K562 (cell line): Measurements from ENCODE around the gene SFR1. TPM values are rescaled to one million over a fixed set of nuclear protein-coding genes. Genes with fewer than 3 reads are reported as not detected.

Source experiments
- polyA plus RNA-seq, 8 experiments: library from polyadenylated mRNA; depleted of rRNA in 4 of 8; stranded (reverse) in 5 of 8; unstranded in 3 of 8; fragments of >200 nt; fragmentation: Nextera tagmentation in 2 of 8; fragmentation: Illumina TruSeq in 1 of 8; extraction: Ambion mirVana in 2 of 8; extraction: Trizol in 1 of 8; gene quantifications; 2 replicates each; pipeline versions ENCODE4 v1.2.1 to v1.2.3, GENCODE V29; 2011 to 2014; ENCODE audit warnings: inconsistent platforms in 1 of 8, missing spikeins in 1 of 8
- total RNA-seq, 7 experiments: library from RNA; depleted of rRNA in 6 of 7; stranded (reverse); fragments of >200 nt in 6 of 7; fragmentation: Illumina TruSeq in 2 of 7; extraction: Trizol in 2 of 7; gene quantifications; 2 replicates each; pipeline versions ENCODE4 v1.2.1 to v1.2.3, GENCODE V29; 2011 to 2021; ENCODE audit warnings: low replicate concordance in 1 of 7

The SFR1 gene
- total and polyA plus RNA-seq, 9 of the 15 experiments (the other 6 are each of a cell fraction or from before 2014, with no cell fraction given) = 4.3 to 18.7 (median 9.1) TPM

Other genes starting within 250 kb of the SFR1 start
Only the 7 nearest of the 8 such genes appear.
- gene STN1, start 204.0 kb upstream of the SFR1 start, total RNA-seq (2014; rRNA removed) = 9.2 and 10.2 TPM in 2 replicates
- gene STN1, start 204.0 kb upstream of the SFR1 start, total RNA-seq (2014; rRNA removed; fragmentation: Illumina TruSeq; extraction: Trizol) = 13.6 and 13.8 TPM in 2 replicates
- 13.8 and 15.3 TPM in 2 replicates for gene STN1, start 204.0 kb upstream of the SFR1 start, total RNA-seq (2015; rRNA removed; fragmentation: Illumina TruSeq; extraction: Trizol)
- 9.0 and 9.1 TPM in 2 replicates for gene STN1, start 204.0 kb upstream of the SFR1 start, total RNA-seq (2021)
- gene STN1, start 204.0 kb upstream of the SFR1 start, polyA plus RNA-seq (2011; rRNA removed) = 19.2 and 19.6 TPM in 2 replicates
- 12.4 and 14.6 TPM in 2 replicates for gene STN1, start 204.0 kb upstream of the SFR1 start, polyA plus RNA-seq (2014; fragmentation: Illumina TruSeq; extraction: Trizol)
- gene STN1, start 204.0 kb upstream of the SFR1 start, polyA plus RNA-seq (2014; fragmentation: Nextera tagmentation; extraction: Ambion mirVana) = 10 to 100 TPM; 12.0 to 16.0 TPM
- gene STN1, start 204.0 kb upstream of the SFR1 start, polyA plus RNA-seq (2014; rRNA removed) = 11.2 and 11.6 TPM in 2 replicates
- 24.0 and 39.9 TPM in 2 replicates for gene SLK, start 155.0 kb upstream of the SFR1 start, total RNA-seq (2014; rRNA removed)
- 40.0 and 43.5 TPM in 2 replicates for gene SLK, start 155.0 kb upstream of the SFR1 start, total RNA-seq (2014; rRNA removed; fragmentation: Illumina TruSeq; extraction: Trizol)
- gene SLK, start 155.0 kb upstream of the SFR1 start, total RNA-seq (2015; rRNA removed; fragmentation: Illumina TruSeq; extraction: Trizol) = 37.4 and 39.0 TPM in 2 replicates
- gene SLK, start 155.0 kb upstream of the SFR1 start, total RNA-seq (2021) = 21.6 and 23.4 TPM in 2 replicates
- 10.6 and 14.9 TPM in 2 replicates for gene SLK, start 155.0 kb upstream of the SFR1 start, polyA plus RNA-seq (2011; rRNA removed)
- gene SLK, start 155.0 kb upstream of the SFR1 start, polyA plus RNA-seq (2014; fragmentation: Illumina TruSeq; extraction: Trizol) = 21.3 and 26.4 TPM in 2 replicates
- gene SLK, start 155.0 kb upstream of the SFR1 start, polyA plus RNA-seq (2014; fragmentation: Nextera tagmentation; extraction: Ambion mirVana) = 1 to 10 TPM; 8.2 to 9.2 TPM
- 12.7 and 15.5 TPM in 2 replicates for gene SLK, start 155.0 kb upstream of the SFR1 start, polyA plus RNA-seq (2014; rRNA removed)
- gene COL17A1, start 36.3 kb upstream of the SFR1 start, total RNA-seq (2014; rRNA removed) = not detected in 2 replicates
- gene COL17A1, start 36.3 kb upstream of the SFR1 start, total RNA-seq (2014; rRNA removed; fragmentation: Illumina TruSeq; extraction: Trizol) = not detected in 2 replicates
- not detected in 2 replicates for gene COL17A1, start 36.3 kb upstream of the SFR1 start, total RNA-seq (2015; rRNA removed; fragmentation: Illumina TruSeq; extraction: Trizol)
- gene COL17A1, start 36.3 kb upstream of the SFR1 start, total RNA-seq (2021) = 0.29 TPM in 1 of 2 replicates, not detected in the other
- not detected in 2 replicates for gene COL17A1, start 36.3 kb upstream of the SFR1 start, polyA plus RNA-seq (2011; rRNA removed)
- gene COL17A1, start 36.3 kb upstream of the SFR1 start, polyA plus RNA-seq (2014; fragmentation: Illumina TruSeq; extraction: Trizol) = not detected in 2 replicates
- not detected for gene COL17A1, start 36.3 kb upstream of the SFR1 start, polyA plus RNA-seq (2014; fragmentation: Nextera tagmentation; extraction: Ambion mirVana)
- not detected in 2 replicates for gene COL17A1, start 36.3 kb upstream of the SFR1 start, polyA plus RNA-seq (2014; rRNA removed)
- 0.09 and 0.20 TPM in 2 replicates for gene CFAP43, start 110.2 kb downstream of the SFR1 start, total RNA-seq (2014; rRNA removed)
- 0.10 and 0.11 TPM in 2 replicates for gene CFAP43, start 110.2 kb downstream of the SFR1 start, total RNA-seq (2014; rRNA removed; fragmentation: Illumina TruSeq; extraction: Trizol)
- 0.11 and 0.15 TPM in 2 replicates for gene CFAP43, start 110.2 kb downstream of the SFR1 start, total RNA-seq (2015; rRNA removed; fragmentation: Illumina TruSeq; extraction: Trizol)
- 0.16 and 0.20 TPM in 2 replicates for gene CFAP43, start 110.2 kb downstream of the SFR1 start, total RNA-seq (2021)
- gene CFAP43, start 110.2 kb downstream of the SFR1 start, polyA plus RNA-seq (2011; rRNA removed) = 0.43 and 0.86 TPM in 2 replicates
- gene CFAP43, start 110.2 kb downstream of the SFR1 start, polyA plus RNA-seq (2014; fragmentation: Illumina TruSeq; extraction: Trizol) = 0.09 TPM in 1 of 2 replicates, not detected in the other
- under 1 TPM in 1 of 2 experiments, not detected in 1; 0.07 TPM for gene CFAP43, start 110.2 kb downstream of the SFR1 start, polyA plus RNA-seq (2014; fragmentation: Nextera tagmentation; extraction: Ambion mirVana)
- 0.04 and 0.54 TPM in 2 replicates for gene CFAP43, start 110.2 kb downstream of the SFR1 start, polyA plus RNA-seq (2014; rRNA removed)
- 221 and 225 TPM in 2 replicates for gene GSTO1, start 132.7 kb downstream of the SFR1 start, total RNA-seq (2014; rRNA removed)
- 237 and 280 TPM in 2 replicates for gene GSTO1, start 132.7 kb downstream of the SFR1 start, total RNA-seq (2014; rRNA removed; fragmentation: Illumina TruSeq; extraction: Trizol)
- 195 and 204 TPM in 2 replicates for gene GSTO1, start 132.7 kb downstream of the SFR1 start, total RNA-seq (2015; rRNA removed; fragmentation: Illumina TruSeq; extraction: Trizol)
- 252 and 275 TPM in 2 replicates for gene GSTO1, start 132.7 kb downstream of the SFR1 start, total RNA-seq (2021)
- 401 and 592 TPM in 2 replicates for gene GSTO1, start 132.7 kb downstream of the SFR1 start, polyA plus RNA-seq (2011; rRNA removed)
- 283 and 333 TPM in 2 replicates for gene GSTO1, start 132.7 kb downstream of the SFR1 start, polyA plus RNA-seq (2014; fragmentation: Illumina TruSeq; extraction: Trizol)
- gene GSTO1, start 132.7 kb downstream of the SFR1 start, polyA plus RNA-seq (2014; fragmentation: Nextera tagmentation; extraction: Ambion mirVana) = 100 to 1,000 TPM; 136 to 205 TPM
- 315 and 359 TPM in 2 replicates for gene GSTO1, start 132.7 kb downstream of the SFR1 start, polyA plus RNA-seq (2014; rRNA removed)
- 0.18 and 0.33 TPM in 2 replicates for gene GSTO2, start 147.0 kb downstream of the SFR1 start, total RNA-seq (2014; rRNA removed)
- 0.29 and 0.45 TPM in 2 replicates for gene GSTO2, start 147.0 kb downstream of the SFR1 start, total RNA-seq (2014; rRNA removed; fragmentation: Illumina TruSeq; extraction: Trizol)
- gene GSTO2, start 147.0 kb downstream of the SFR1 start, total RNA-seq (2015; rRNA removed; fragmentation: Illumina TruSeq; extraction: Trizol) = 0.30 and 0.40 TPM in 2 replicates
- 0.96 and 1.4 TPM in 2 replicates for gene GSTO2, start 147.0 kb downstream of the SFR1 start, total RNA-seq (2021)
- gene GSTO2, start 147.0 kb downstream of the SFR1 start, polyA plus RNA-seq (2011; rRNA removed) = 0.74 and 1.8 TPM in 2 replicates
- gene GSTO2, start 147.0 kb downstream of the SFR1 start, polyA plus RNA-seq (2014; fragmentation: Illumina TruSeq; extraction: Trizol) = 0.40 and 0.78 TPM in 2 replicates
- gene GSTO2, start 147.0 kb downstream of the SFR1 start, polyA plus RNA-seq (2014; fragmentation: Nextera tagmentation; extraction: Ambion mirVana) = 1 to 10 TPM in 1 of 2 experiments, under 1 TPM in 1; 0.90 to 1.0 TPM
- gene GSTO2, start 147.0 kb downstream of the SFR1 start, polyA plus RNA-seq (2014; rRNA removed) = 1.1 and 1.7 TPM in 2 replicates
- gene ITPRIP, start 216.3 kb downstream of the SFR1 start, total RNA-seq (2014; rRNA removed) = 11.1 and 14.2 TPM in 2 replicates
- 5.1 and 5.5 TPM in 2 replicates for gene ITPRIP, start 216.3 kb downstream of the SFR1 start, total RNA-seq (2014; rRNA removed; fragmentation: Illumina TruSeq; extraction: Trizol)
- gene ITPRIP, start 216.3 kb downstream of the SFR1 start, total RNA-seq (2015; rRNA removed; fragmentation: Illumina TruSeq; extraction: Trizol) = 5.2 and 5.4 TPM in 2 replicates
- 27.0 and 28.5 TPM in 2 replicates for gene ITPRIP, start 216.3 kb downstream of the SFR1 start, total RNA-seq (2021)
- gene ITPRIP, start 216.3 kb downstream of the SFR1 start, polyA plus RNA-seq (2011; rRNA removed) = 10.9 and 13.3 TPM in 2 replicates
- gene ITPRIP, start 216.3 kb downstream of the SFR1 start, polyA plus RNA-seq (2014; fragmentation: Illumina TruSeq; extraction: Trizol) = 17.8 and 18.5 TPM in 2 replicates
- gene ITPRIP, start 216.3 kb downstream of the SFR1 start, polyA plus RNA-seq (2014; fragmentation: Nextera tagmentation; extraction: Ambion mirVana) = 1 to 10 TPM; 4.4 to 4.9 TPM
- gene ITPRIP, start 216.3 kb downstream of the SFR1 start, polyA plus RNA-seq (2014; rRNA removed) = 12.9 and 15.3 TPM in 2 replicates